GM12878 (cell line): Measurements from ENCODE around the gene SIK3. TPM values are rescaled to one million over a fixed set of nuclear protein-coding genes. Genes with fewer than 3 reads are reported as not detected.

ENCODE experiments used
- ATAC-seq: fragments of 200-7000 bp; cut with Tn5 transposase; 3 replicates; pipeline ENCODE4 v1.9.1; 2020; ENCODE audit warnings: mild to moderate bottlenecking, moderate library complexity
- BruUV-seq: library from RNA; stranded (reverse); fragments of 400-500 nt; replicated peaks from 2 replicates; lab custom pipeline; 2021; lab: Mats Ljungman, UMichigan
- CTCF ChIA-PET: fragments of 300-600 bp; sonication (Branson Sonifier 250); formaldehyde crosslinking; extraction: SDS; loops from one replicate; lab custom pipeline; 2021; ENCODE audit warnings: inconsistent platforms; lab: Yijun Ruan, JAX
- POLR2A ChIA-PET: fragments of 350-600 bp; formaldehyde crosslinking; extraction: SDS; loops from one replicate; lab custom pipeline; 2021; ENCODE audit warnings: inconsistent platforms; lab: Charles Lee
- RAD21 ChIA-PET: fragments of 300-600 bp; sonication (Branson Sonifier 250); formaldehyde crosslinking; loops from one replicate; lab custom pipeline; 2023; ENCODE audit warnings: antibody characterized with exemption; ENCODE audit not compliant: unreplicated experiment; lab: Charles Lee
- SMC1A ChIA-PET: fragments of 300-600 bp; sonication (Branson Sonifier 250); formaldehyde crosslinking; loops from one replicate; lab custom pipeline; 2023; ENCODE audit not compliant: unreplicated experiment, uncharacterized antibody; lab: Charles Lee
- DNase-seq: peaks from one replicate; pipeline ENCODE4 v3.0.0-alpha.2; 2011; ENCODE audit warnings: low read depth, low spot score
- FAIRE-seq: peaks from 3 replicates; lab custom pipeline; 2011; peaks lifted over from hg19 to GRCh38; lab: Jason Lieb, UNC
- H2AFZ ChIP-seq: 2 replicates; pipeline ENCODE4 v1.6.0; 2011; ENCODE audit warnings: low read depth, low read length, control low read depth; ENCODE audit not compliant: control insufficient read depth
- H3K27ac ChIP-seq: 2 replicates; pipeline ENCODE4 v1.5.1; 2011; ENCODE audit warnings: control low read depth; ENCODE audit not compliant: control insufficient read depth, insufficient read depth
- H3K27me3 ChIP-seq, 2 experiments: replicated peaks in 1 of 2; 2 replicates each; pipeline versions ENCODE4 v1.6.0 to v1.6.1; 2011; ENCODE audit warnings: low read length in 1 of 2; ENCODE audit not compliant: control insufficient read depth in 2 of 2, insufficient read depth in 2 of 2
- H3K36me3 ChIP-seq, 2 experiments: 2 replicates each; pipeline ENCODE4 v1.5.1; 2011; ENCODE audit warnings: low read length in 1 of 2; ENCODE audit not compliant: control insufficient read depth in 2 of 2, insufficient read depth in 2 of 2
- H3K4me1 ChIP-seq: 2 replicates; pipeline ENCODE4 v1.6.1; 2011; ENCODE audit warnings: mild to moderate bottlenecking, low read length, moderate library complexity, mixed read lengths; ENCODE audit not compliant: control insufficient read depth, insufficient read depth
- H3K4me2 ChIP-seq: 2 replicates; pipeline ENCODE4 v1.6.0; 2011; ENCODE audit warnings: control low read depth; ENCODE audit not compliant: control insufficient read depth, insufficient read depth
- H3K4me3 ChIP-seq: fragments of 200-600 bp; sonication (generic); 2 replicates; pipeline ENCODE4 v1.5.1; 2016
- H3K79me2 ChIP-seq: 2 replicates; pipeline ENCODE4 v1.6.0; 2011; ENCODE audit warnings: low read length; ENCODE audit not compliant: control insufficient read depth, insufficient read depth
- H3K9ac ChIP-seq: 2 replicates; pipeline ENCODE4 v1.8.0; 2011; ENCODE audit warnings: low read length, control low read depth, mixed read lengths; ENCODE audit not compliant: control insufficient read depth, insufficient read depth
- H3K9me3 ChIP-seq: replicated peaks from 3 replicates; pipeline ENCODE4 v1.5.1; 2011; ENCODE audit warnings: mild to moderate bottlenecking, low read length; ENCODE audit not compliant: control insufficient read depth, insufficient read depth
- H4K20me1 ChIP-seq: 2 replicates; pipeline ENCODE4 v1.6.0; 2011; ENCODE audit not compliant: control insufficient read depth, insufficient read depth
- BACH1 ChIP-seq: fragments of 450-650 bp; IDR thresholded peaks from 2 replicates; pipeline ENCODE4 v1.6.1; 2017; ENCODE audit warnings: mild to moderate bottlenecking, borderline replicate concordance
- ESRRA ChIP-seq: IDR thresholded peaks from 2 replicates; pipeline ENCODE4 v1.6.1; 2012; ENCODE audit warnings: mild to moderate bottlenecking, low read length, improper control_type of control experiment
- ETV6 ChIP-seq, 2 experiments: fragments of 450-650 bp in 1 of 2; IDR thresholded peaks in 1 of 2; conservative IDR thresholded peaks in 1 of 2; 2 replicates each; pipeline ENCODE4 v1.6.1; 2014; ENCODE audit warnings: antibody characterized with exemption in 1 of 2, borderline replicate concordance in 1 of 2, low read depth in 1 of 2, mild to moderate bottlenecking in 1 of 2, moderate library complexity in 1 of 2
- GABPA ChIP-seq: IDR thresholded peaks from 2 replicates; pipeline ENCODE4 v1.6.1; 2014; ENCODE audit warnings: antibody characterized with exemption, low read depth, mild to moderate bottlenecking, inconsistent platforms
- HCFC1 ChIP-seq: fragments of 150-350 bp; IDR thresholded peaks from 2 replicates; pipeline ENCODE4 v1.6.1; 2014; ENCODE audit warnings: low read length
- IKZF1 ChIP-seq: fragments of 450-650 bp; conservative IDR thresholded peaks from 2 replicates; pipeline ENCODE4 v1.6.1; 2017; ENCODE audit warnings: antibody characterized with exemption, mild to moderate bottlenecking
- KDM1A ChIP-seq: fragments of 200-600 bp; sonication (generic); IDR thresholded peaks from 2 replicates; pipeline ENCODE4 v1.6.1; 2016; ENCODE audit warnings: borderline replicate concordance
- MLLT1 ChIP-seq: fragments of 450-650 bp; IDR thresholded peaks from 2 replicates; pipeline ENCODE4 v1.6.1; 2016; ENCODE audit warnings: mild to moderate bottlenecking
- NFXL1 ChIP-seq: fragments of 450-650 bp; IDR thresholded peaks from 2 replicates; pipeline ENCODE4 v1.6.1; 2017; ENCODE audit warnings: antibody characterized with exemption, mild to moderate bottlenecking, borderline replicate concordance
- SMAD5 ChIP-seq: IDR thresholded peaks from 2 replicates; pipeline ENCODE4 v1.6.1; 2016; ENCODE audit warnings: antibody characterized with exemption, low read depth
- ZNF622 ChIP-seq: fragments of 450-650 bp; IDR thresholded peaks from 2 replicates; pipeline ENCODE4 v1.6.1; 2017; ENCODE audit warnings: mild to moderate bottlenecking, inconsistent platforms
- WGBS: methylation state at CpG from one replicate; pipeline ENCODE4 v1.1.6; 2016; ENCODE audit warnings: low lambda C conversion rate; ENCODE audit not compliant: insufficient replicate concordance, insufficient coverage; ENCODE audit errors: missing lambda C conversion rate; 5-methylcytosine and 5-hydroxymethylcytosine counted together
- in situ Hi-C: fragments of 300-500 bp; cut with MboI; formaldehyde crosslinking; loops from 9 replicates; pipeline ENCODE4 v1.14.3; 2018; ENCODE audit warnings: mixed read lengths
- intact Hi-C: fragments of 100-400 bp; cut with micrococcal nuclease; formaldehyde crosslinking; loops from one replicate; pipeline ENCODE4 v1.14.2; 2022; ENCODE audit not compliant: unreplicated experiment
- polyA plus RNA-seq, 11 experiments: library from polyadenylated mRNA; depleted of rRNA in 4 of 11; unstranded in 6 of 11; stranded (reverse) in 5 of 11; fragments of >200 nt; fragmentation: Nextera tagmentation in 4 of 11; fragmentation: Illumina TruSeq in 1 of 11; extraction: Ambion mirVana in 4 of 11; extraction: Trizol in 1 of 11; gene quantifications; 1 replicate in 1 of 11; 2 replicates in 10 of 11; pipeline versions ENCODE4 v1.2.1 to v1.2.3, GENCODE V29; 2011 to 2016; ENCODE audit warnings: inconsistent platforms in 2 of 11, missing spikeins in 2 of 11, low read depth in 1 of 11
- total RNA-seq, 4 experiments: library from RNA; depleted of rRNA in 3 of 4; stranded (reverse); fragments of >200 nt in 3 of 4; fragmentation: Illumina TruSeq in 1 of 4; extraction: Trizol in 1 of 4; gene quantifications; 2 replicates each; pipeline versions ENCODE4 v1.2.1 to v1.2.3, GENCODE V29; 2013 to 2021
- TF ChIP-seq, protein P1 (sequence below): fragments of 450-650 bp; IDR thresholded peaks from 2 replicates; pipeline ENCODE4 v1.6.1; 2017; ENCODE audit warnings: mild to moderate bottlenecking, low read depth, inconsistent platforms; ENCODE audit not compliant: poor library complexity, severe bottlenecking

SIK3 gene
- total and polyA plus RNA-seq, 10 of the 15 experiments (the other 5 are each of a cell fraction or from before 2014, with no cell fraction given), result 2.5 to 31.9 (median 11.1) TPM

DNA sequence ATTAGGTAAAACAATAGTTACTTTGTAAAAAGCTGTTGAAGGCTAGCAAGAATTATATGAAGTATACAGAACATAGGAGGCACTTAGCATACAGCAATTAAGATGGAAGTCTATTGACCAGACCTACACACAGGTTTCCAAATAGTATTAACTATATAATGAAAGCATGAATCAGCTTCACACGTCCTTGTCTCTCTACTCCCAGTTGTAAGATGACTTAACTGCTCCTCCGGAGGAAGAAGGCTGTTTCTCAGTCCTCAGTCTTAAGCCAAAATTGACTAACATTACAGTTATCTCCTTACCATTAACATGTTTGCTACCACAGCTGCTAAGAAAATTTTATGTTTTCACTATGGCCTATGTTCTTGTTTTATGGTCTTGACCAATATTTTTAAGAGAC is 24.7 kb downstream of the SIK3 start:
- peak overlapping the region; percentile 10; the same call in 1 of the 2 replicates for H3K4me2 ChIP-seq
- POLR2A ChIA-PET, result interaction anchor here (0.6 to 1.5 kb wide), 9 partner anchors 13 to 266 kb away, joined by 3 to 6 read pairs (median 4); partner anchors contain the start of gene SIDT2

DNA sequence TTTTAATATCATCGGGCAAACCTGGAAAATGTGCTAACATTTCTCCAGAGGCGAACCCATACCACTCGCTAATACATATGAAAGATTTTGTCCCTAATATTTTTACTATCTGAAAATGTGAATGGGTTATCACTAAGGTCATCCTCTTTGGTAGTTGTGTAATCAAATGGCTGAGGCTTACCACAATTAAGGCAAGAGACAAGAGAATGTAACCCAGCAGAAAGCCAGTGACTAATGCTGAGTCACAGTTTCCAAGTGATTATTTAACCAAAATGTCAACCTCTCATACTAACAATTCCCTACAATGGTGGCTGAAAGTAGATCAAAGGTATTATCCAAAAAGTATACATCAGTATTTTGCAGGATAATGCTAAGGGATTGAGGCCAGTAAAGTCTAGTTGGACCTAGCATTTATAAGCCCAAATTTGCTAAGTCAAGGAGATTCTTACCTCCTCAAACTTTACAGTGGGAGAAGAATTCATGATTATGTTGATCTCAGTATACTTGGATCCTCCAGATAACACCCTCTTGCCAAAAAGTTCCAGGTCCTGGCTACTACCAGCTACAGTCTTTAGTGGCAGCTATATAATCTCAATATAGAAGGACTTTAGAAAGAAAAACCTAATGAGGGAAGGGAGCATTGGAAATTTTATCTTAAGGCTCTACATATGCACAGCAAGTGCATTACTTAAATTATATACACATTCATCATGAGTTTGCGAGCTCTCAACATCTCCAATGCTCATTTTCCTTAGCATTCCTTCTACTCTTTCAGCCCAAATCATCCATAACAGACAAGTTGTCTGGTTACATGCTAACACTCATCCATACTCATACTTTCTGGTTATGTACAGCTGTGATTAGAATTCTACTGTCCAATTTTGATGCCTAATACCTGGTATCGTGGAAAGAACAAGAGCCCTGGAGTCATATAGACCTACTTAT is 25.4 kb downstream of the SIK3 start:
- peak; percentile 45 for DNase-seq
- Histone ChIP-seq H3K36me3 (no peaks in the 10 kb centered on the region), H3K9me3 (no peaks in the 10 kb centered on the region), H3K4me3 (no peak overlapping the region), H2AFZ (no peak overlapping the region), H3K27me3 (no peaks in the 10 kb centered on the region), H3K4me1 (peaks cover 38% of the 10 kb centered on the region), H3K4me2 (no peak overlapping the region), H4K20me1 (no peaks in the 10 kb centered on the region), H3K9ac (no peak overlapping the region), H3K27ac (no peak overlapping the region), H3K79me2 (peaks cover 39% of the 10 kb centered on the region)
- 100% methylated on average over 5 of the region's 5 CpGs for WGBS
- FAIRE-seq, result no peak
- CTCF ChIA-PET, result interaction anchor here (1.2 to 2.3 kb wide), 7 partner anchors 8 to 193 kb away, joined by 3 to 7 read pairs (median 6); no protein-coding TSS in a partner anchor
- in situ Hi-C loops (no loop called here), intact Hi-C loops (loop anchor here (1.0 kb wide), 1 partner anchor 8 kb away; no protein-coding TSS in a partner anchor)
- BruUV-seq, result no TSS peak
- RAD21 ChIA-PET, result interaction anchor here (0.6 to 2.0 kb wide), 11 partner anchors 10 to 158 kb away, joined by 3 to 12 read pairs (median 4); partner anchors contain the start of gene PCSK7
- peak; percentile 70 for ATAC-seq
- SMC1A ChIA-PET, result interaction anchor here (0.6 to 7.3 kb wide), 12 partner anchors 8 to 176 kb away, joined by 3 to 73 read pairs (median 4); partner anchors contain the start of gene SIK3
- POLR2A ChIA-PET, result interaction anchor here (0.9 to 1.5 kb wide), 7 partner anchors 17 to 106 kb away, joined by 3 to 6 read pairs (median 4); partner anchors contain the start of gene SIDT2
- TF ChIP-seq MLLT1 (no peak), KDM1A (no peak), ESRRA (no peak), HCFC1 (no peak), GABPA (no peak), ZNF622 (no peak), ETV6 (conservative IDR thresholded peaks at IDR 0.05 in 1 of 2, IDR thresholded peaks at IDR 0.05 in 1 of 2; ENCODE audit: borderline replicate concordance in 1 of 2, low read depth in 1 of 2) (no peak)
- TF ChIP-seq, protein P1, sequence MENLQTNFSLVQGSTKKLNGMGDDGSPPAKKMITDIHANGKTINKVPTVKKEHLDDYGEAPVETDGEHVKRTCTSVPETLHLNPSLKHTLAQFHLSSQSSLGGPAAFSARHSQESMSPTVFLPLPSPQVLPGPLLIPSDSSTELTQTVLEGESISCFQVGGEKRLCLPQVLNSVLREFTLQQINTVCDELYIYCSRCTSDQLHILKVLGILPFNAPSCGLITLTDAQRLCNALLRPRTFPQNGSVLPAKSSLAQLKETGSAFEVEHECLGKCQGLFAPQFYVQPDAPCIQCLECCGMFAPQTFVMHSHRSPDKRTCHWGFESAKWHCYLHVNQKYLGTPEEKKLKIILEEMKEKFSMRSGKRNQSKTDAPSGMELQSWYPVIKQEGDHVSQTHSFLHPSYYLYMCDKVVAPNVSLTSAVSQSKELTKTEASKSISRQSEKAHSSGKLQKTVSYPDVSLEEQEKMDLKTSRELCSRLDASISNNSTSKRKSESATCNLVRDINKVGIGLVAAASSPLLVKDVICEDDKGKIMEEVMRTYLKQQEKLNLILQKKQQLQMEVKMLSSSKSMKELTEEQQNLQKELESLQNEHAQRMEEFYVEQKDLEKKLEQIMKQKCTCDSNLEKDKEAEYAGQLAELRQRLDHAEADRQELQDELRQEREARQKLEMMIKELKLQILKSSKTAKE, result peak; percentile 18

More for the DNA sequence above, 24.7 kb downstream of the SIK3 start:
- WGBS, result 2% methylated on average over 2 of the region's 2 CpGs
- Histone ChIP-seq H4K20me1 (no peaks in the 10 kb centered on the region), H3K9me3 (no peaks in the 10 kb centered on the region), H3K36me3 (no peaks in the 10 kb centered on the region), H2AFZ (no peak overlapping the region), H3K27ac (no peak overlapping the region), H3K4me1 (peaks cover 42% of the 10 kb centered on the region), H3K79me2 (peaks cover 41% of the 10 kb centered on the region), H3K9ac (no peak overlapping the region), H3K4me3 (no peak overlapping the region), H3K27me3 (no peaks in the 10 kb centered on the region)
- RAD21 ChIA-PET, result interaction anchor here (0.7 to 2.0 kb wide), 8 partner anchors 10 to 158 kb away, joined by 3 to 12 read pairs (median 4); partner anchors contain the start of gene PCSK7
- CTCF ChIA-PET, result interaction anchor here (0.8 to 2.3 kb wide), 10 partner anchors 9 to 193 kb away, joined by 3 to 7 read pairs (median 4); no protein-coding TSS in a partner anchor
- intact Hi-C loops (loop anchor here (1.0 kb wide), 1 partner anchor 9 kb away; no protein-coding TSS in a partner anchor), in situ Hi-C loops (no loop called here)
- ATAC-seq (peak; percentile 73), FAIRE-seq (no peak), DNase-seq (no peak)
- TF ChIP-seq NFXL1 (no peak), IKZF1 (no peak), BACH1 (peak; percentile 83; the same call in 1 of the 2 replicates), SMAD5 (no peak)
- SMC1A ChIA-PET, result interaction anchor here (0.8 to 7.3 kb wide), 11 partner anchors 9 to 176 kb away, joined by 3 to 73 read pairs (median 5); partner anchors contain the start of gene SIK3
- BruUV-seq, result no TSS peak
